Fibroblast of lung (primary cell): ENCODE data around the gene FAM222A.

Experiments used
- CTCF ChIP-seq, 2 donors: IDR thresholded peaks in 1 of 2; conservative IDR thresholded peaks in 1 of 2; 1 replicate in 1 of 2; 2 replicates in 1 of 2; pipeline ENCODE4 v1.5.1; 2011 to 2012; ENCODE audit warnings: low read length in 2 of 2, control low read depth in 1 of 2, inconsistent platforms in 1 of 2, low read depth in 1 of 2, mild to moderate bottlenecking in 1 of 2
- EZH2 ChIP-seq: IDR thresholded peaks from 2 replicates; pipeline ENCODE4 v1.5.1; 2012; ENCODE audit warnings: low read length, control low read depth, mild to moderate bottlenecking; ENCODE audit errors: missing control alignments

DNA sequence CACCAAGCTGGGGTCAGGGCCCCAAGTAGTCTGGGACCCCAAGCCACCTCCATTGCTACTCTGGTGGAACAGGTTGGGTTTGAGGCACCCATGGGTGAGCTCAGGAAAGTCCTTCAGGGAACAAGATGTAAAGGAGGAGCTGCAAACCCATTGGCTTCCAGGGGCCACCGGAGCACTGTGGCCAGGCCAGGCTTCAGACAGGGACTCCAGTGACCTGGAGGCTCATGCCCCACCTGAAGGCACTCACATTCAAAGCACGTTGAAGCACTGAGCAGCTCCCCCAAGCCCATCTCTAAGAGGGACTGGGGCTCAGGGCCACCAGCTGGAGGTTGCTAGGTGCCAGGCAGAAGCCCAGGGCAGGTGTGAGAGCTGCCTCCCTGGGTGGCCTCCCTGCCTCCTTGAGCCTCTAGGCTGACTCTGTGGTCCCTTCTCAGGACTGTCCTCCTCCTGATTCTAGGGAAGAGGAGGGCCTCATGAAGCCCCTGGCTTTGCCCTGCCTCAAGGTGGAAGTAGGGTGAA, 49.1 kb downstream of the FAM222A start:
- TF ChIP-seq CTCF (conservative IDR thresholded peaks at IDR 0.05 in 1 of 2, IDR thresholded peaks at IDR 0.05 in 1 of 2; ENCODE audit: low read depth in 1 of 2, low read length in 2 of 2) (no peak), EZH2 (no peak)
